Neural crest cell (in vitro differentiated cells): ENCODE measurements around the gene TRIM29. TPM values are rescaled to one million over a fixed set of nuclear protein-coding genes. Genes with fewer than 3 reads are reported as not detected.
A peak's percentile ranks its signal among the peaks of the same experiment; 100 is the strongest.

Source experiments
- DNase-seq: peaks from one replicate; pipeline ENCODE4 v3.0.0; 2021; ENCODE audit warnings: low read depth, mixed read lengths, low spot score
- H3K27ac Mint-ChIP-seq: one replicate; pipeline ENCODE4 v1.8.0; 2021; ENCODE audit warnings: mild to moderate bottlenecking, mixed read lengths; ENCODE audit not compliant: unreplicated experiment
- H3K27me3 Mint-ChIP-seq: 2 replicates; pipeline ENCODE4 v1.8.0; 2021; ENCODE audit warnings: low read depth, mild to moderate bottlenecking, mixed read lengths
- H3K36me3 Mint-ChIP-seq: 2 replicates; pipeline ENCODE4 v1.8.0; 2021; ENCODE audit warnings: low read depth, mild to moderate bottlenecking, mixed read lengths
- H3K4me1 Mint-ChIP-seq: 2 replicates; pipeline ENCODE4 v1.8.0; 2021; ENCODE audit warnings: mixed read lengths
- H3K4me3 Mint-ChIP-seq: one replicate; pipeline ENCODE4 v1.8.0; 2021; ENCODE audit warnings: mild to moderate bottlenecking, mixed read lengths
- H3K9me3 Mint-ChIP-seq: 2 replicates; pipeline ENCODE4 v1.8.0; 2021; ENCODE audit warnings: mixed read lengths
- CTCF ChIP-seq: fragments of 200-600 bp; sonication (generic); conservative IDR thresholded peaks from 2 replicates; pipeline ENCODE4 v1.5.0; 2021; ENCODE audit warnings: antibody characterized with exemption, mild to moderate bottlenecking
- total RNA-seq: library from RNA; stranded (reverse); gene quantifications from 2 replicates; pipeline ENCODE4 v1.2.1, GENCODE V29; 2021

TRIM29 gene
- total RNA-seq, 1 donor from 2014 or later, result not detected

- Mint-ChIP-seq H3K27ac (no peak overlapping the region), H3K4me1 (no peaks in the 10 kb centered on the region), H3K36me3 (no peaks in the 10 kb centered on the region), H3K4me3 (no peak overlapping the region), H3K27me3 (peaks cover 4% of the 10 kb centered on the region), H3K9me3 (no peaks in the 10 kb centered on the region)
- no peak for DNase-seq
- no peak for TF ChIP-seq CTCF
These were observed 2.1 kb downstream of the TRIM29 start for GRCh38 chr11:120135838-120136237.

- no peak for TF ChIP-seq CTCF
- Mint-ChIP-seq H3K4me1 (no peaks in the 10 kb centered on the region), H3K9me3 (no peaks in the 10 kb centered on the region), H3K36me3 (no peaks in the 10 kb centered on the region), H3K27me3 (peaks cover 3% of the 10 kb centered on the region), H3K27ac (no peak overlapping the region), H3K4me3 (no peak overlapping the region)
- DNase-seq, result no peak
These were observed 3.0 kb downstream of the TRIM29 start for GRCh38 chr11:120134931-120135228.

- H3K4me1 Mint-ChIP-seq, result no peaks in the 10 kb centered on the region
- H3K4me3 Mint-ChIP-seq, result no peak overlapping the region
- H3K27ac Mint-ChIP-seq, result no peak overlapping the region
- H3K27me3 Mint-ChIP-seq, result no peaks in the 10 kb centered on the region
- H3K9me3 Mint-ChIP-seq, result no peaks in the 10 kb centered on the region
- TF ChIP-seq CTCF, result no peak
- no peak for DNase-seq
- no peaks in the 10 kb centered on the region for H3K36me3 Mint-ChIP-seq
These were observed 3.6 kb downstream of the TRIM29 start for GRCh38 chr11:120134106-120134930.

- TF ChIP-seq CTCF, result no peak
- peaks cover 2% of the 10 kb centered on the region for H3K27me3 Mint-ChIP-seq
- H3K4me3 Mint-ChIP-seq, result no peak overlapping the region
- no peaks in the 10 kb centered on the region for H3K36me3 Mint-ChIP-seq
- H3K27ac Mint-ChIP-seq, result peak overlapping the region; percentile 50
- H3K9me3 Mint-ChIP-seq, result no peaks in the 10 kb centered on the region
- no peak for DNase-seq
- no peaks in the 10 kb centered on the region for H3K4me1 Mint-ChIP-seq
These were observed 4.5 kb downstream of the TRIM29 start for GRCh38 chr11:120133216-120134105.

GRCh38 chr11:120132645-120133185, 5.2 kb downstream of the TRIM29 start:
- Mint-ChIP-seq H3K4me1 (no peaks in the 10 kb centered on the region), H3K27ac (no peak overlapping the region), H3K27me3 (peaks cover 3% of the 10 kb centered on the region), H3K9me3 (no peaks in the 10 kb centered on the region), H3K4me3 (no peak overlapping the region), H3K36me3 (no peaks in the 10 kb centered on the region)
- no peak for TF ChIP-seq CTCF
- DNase-seq, result no peak
